Putamen (tissue), 1 donor: ENCODE results near the gene BRSK1.
A peak's percentile ranks its signal among the peaks of the same experiment; 100 is the strongest.
"Not testable (repeated sequence)": the region's sequence is repeated elsewhere in the genome, so short reads cannot be mapped to it uniquely, and the experiment has no call there.

Experiments
- DNase-seq: peaks from one replicate; pipeline ENCODE4 v3.0.0-alpha.2; 2016; ENCODE audit warnings: low spot score

The BRSK1 gene

DNA sequence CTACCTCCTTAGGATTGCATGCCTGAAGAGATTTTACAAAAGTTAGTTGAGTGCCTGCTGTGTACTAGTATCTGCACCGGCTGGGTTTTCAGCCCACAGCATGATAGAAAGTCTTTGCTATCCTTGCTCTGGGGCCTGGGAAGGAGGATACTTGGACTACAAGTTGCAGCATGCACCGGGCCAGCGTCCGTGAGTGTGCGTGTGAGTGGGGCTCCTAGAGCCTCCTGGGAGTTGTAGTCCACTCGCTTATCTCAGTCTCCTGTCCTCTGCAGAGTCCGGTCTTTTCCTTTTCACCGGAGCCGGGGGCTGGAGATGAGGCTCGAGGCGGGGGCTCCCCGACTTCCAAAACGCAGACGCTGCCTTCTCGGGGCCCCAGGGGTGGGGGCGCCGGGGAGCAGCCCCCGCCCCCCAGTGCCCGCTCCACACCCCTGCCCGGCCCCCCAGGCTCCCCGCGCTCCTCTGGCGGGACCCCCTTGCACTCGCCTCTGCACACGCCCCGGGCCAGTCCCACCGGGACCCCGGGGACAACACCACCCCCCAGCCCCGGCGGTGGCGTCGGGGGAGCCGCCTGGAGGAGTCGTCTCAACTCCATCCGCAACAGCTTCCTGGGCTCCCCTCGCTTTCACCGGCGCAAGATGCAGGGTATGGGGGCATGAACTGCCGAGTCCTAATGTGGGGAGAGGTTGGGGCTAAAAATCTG, 20.6 kb downstream of the BRSK1 start:
- DNase-seq = no peak

DNA sequence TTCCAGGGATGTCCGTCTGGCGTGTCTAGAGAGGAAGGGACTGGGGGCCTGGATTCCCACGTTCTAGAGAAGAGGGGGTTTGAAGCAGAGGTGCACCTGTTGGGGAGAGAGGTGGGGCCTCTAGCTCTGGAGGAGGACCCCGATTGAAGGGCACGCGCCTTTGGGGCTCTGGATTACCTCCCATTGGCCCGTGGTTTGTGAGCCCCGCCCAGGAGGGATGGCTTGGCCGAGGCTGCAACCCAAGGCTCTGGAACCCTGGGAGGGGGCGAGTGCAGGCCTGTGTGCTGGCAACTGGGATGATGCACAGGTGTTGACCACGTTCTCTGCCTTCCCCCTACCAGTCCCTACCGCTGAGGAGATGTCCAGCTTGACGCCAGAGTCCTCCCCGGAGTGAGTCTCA, 21.2 kb downstream of the BRSK1 start:
- no peak for DNase-seq

DNA sequence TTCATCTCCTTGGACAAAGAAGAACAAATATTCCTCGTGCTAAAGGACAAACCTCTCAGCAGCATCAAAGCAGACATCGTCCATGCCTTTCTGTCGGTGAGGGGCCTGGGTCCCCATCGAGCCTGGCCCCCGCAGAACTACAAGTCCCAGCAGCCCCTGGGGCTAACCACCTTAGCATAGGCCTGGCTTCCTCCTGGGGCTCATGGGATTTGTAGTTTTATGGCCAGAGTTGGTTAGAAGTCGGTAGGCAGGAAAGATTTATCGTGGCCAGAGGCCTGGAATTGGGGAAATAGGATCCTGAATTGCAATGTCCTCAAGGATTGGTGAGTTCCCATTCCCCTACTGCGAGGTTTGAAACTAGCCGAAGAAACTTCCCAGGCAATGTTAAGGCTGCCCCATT, 21.7 kb downstream of the BRSK1 start:
- DNase-seq = no peak

DNA sequence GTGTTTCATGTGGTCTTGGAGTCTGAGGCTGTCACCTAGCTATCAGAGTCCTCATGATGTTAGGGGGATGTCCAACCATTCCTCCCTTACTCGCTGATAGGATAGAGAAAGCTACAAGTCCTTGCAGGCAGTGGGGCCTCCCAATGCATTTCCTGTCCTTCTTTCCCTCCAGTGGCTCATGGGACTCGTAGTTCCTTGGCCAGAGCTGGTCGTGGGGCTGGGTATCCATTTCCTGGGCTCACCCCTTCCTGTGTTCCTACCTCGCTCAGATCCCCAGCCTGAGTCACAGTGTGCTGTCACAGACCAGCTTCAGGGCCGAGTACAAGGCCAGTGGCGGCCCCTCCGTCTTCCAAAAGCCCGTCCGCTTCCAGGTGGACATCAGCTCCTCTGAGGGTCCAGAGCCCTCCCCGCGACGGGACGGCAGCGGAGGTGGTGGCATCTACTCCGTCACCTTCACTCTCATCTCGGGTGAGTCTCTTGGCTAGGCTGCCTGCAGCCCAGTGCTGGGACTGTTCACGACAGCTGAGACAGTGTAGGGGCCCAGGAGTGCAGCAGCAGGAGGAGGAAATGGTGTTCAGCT, 22.3 kb downstream of the BRSK1 start:
- no peak for DNase-seq

DNA sequence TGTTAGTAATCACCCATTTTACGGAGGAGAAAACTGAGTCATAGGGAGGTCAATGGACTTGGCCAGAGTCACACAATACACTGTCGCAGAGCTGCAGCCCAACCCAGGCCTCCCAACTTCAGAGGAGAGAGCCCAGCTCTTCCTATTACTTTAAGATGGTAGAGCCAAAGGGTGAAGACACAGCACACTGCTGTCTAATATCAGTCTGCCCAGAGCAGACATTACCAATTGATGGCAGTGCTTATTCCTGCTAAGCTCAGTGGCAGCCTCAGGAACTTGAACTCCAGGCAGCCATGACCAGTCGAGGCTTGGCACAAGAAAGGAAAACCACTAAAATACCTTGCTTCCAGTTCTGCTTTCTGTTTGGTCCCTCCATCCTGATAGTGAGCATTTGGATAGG, 22.9 kb downstream of the BRSK1 start:
- no peak for DNase-seq

DNA sequence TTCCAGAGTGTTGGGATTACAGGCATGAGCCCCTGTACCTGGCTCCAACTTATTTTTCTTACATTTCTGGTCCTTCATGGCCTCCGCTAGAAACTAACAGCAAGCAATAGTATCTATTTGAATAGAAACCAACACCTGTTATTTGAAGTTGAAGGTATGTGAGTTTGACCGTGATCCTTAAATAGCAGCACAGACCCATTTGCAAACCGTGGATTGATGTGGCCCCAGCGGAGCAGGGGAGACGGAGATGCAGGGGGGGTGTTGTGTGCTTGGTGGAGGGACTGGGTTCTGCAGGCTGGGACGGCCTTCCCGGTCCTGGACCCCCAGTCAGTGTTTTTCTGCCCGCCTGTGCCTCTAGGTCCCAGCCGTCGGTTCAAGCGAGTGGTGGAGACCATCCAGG, 24.5 kb downstream of the BRSK1 start:
- DNase-seq = no peak

DNA sequence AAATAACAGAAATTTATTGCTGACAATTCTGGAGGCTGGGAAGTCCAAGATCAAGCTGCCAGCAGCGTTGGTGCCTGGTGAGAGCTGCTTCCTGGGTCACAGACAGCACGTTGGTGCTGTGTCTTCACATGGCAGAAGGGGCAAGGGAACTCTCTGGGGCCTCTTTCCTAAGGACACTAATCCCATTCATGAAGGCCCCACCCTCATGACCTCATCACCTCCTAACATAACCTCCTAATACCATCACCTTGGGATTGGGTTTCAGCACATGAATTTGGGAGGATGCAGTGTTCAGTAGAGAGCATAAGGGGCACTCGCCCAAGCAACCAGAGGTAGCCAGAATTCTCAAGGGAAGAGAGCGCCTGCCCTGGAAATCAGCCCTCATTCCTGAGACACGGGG, 25.7 kb downstream of the BRSK1 start:
- DNase-seq = no peak

DNA sequence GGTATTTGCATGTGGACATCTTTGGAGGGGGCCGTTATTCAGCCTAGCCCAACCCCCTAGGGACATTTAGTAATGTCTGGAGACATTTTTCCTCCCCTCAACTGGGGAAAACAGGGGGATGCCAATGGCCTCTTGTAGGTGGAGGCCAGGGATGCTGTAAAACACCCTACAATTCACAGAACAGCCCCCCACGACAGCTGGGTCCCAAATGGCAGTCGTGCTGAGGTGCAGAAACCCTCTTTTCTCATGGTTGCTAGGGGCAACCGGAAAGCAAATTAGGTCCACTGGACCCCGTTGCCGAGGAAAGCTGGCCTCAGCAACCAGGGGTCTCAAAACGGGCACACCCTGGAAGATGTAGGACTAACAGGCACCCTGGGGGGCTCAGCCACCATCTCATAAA, 26.7 kb downstream of the BRSK1 start:
- no peak for DNase-seq

DNA sequence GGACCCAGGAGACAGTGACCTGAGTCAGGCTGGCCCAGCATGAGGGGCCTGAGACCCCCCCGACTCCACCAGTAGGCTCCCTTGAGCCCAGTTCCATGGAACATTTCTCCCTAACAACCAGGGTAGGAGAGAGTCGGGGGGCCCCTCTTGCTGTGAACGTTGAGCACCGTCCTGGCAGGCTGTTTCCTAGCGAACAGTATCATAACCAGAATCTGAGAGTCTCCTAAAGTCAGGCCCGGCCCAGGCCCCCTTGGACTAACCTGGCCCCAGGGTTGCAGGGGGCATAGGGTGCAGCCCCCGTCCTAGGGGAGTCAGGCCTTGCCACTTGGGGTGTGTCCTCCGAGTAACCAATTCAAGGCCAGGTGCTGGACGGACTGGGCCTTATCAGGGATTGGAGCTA, 27.6 kb downstream of the BRSK1 start:
- DNase-seq = no peak

DNA sequence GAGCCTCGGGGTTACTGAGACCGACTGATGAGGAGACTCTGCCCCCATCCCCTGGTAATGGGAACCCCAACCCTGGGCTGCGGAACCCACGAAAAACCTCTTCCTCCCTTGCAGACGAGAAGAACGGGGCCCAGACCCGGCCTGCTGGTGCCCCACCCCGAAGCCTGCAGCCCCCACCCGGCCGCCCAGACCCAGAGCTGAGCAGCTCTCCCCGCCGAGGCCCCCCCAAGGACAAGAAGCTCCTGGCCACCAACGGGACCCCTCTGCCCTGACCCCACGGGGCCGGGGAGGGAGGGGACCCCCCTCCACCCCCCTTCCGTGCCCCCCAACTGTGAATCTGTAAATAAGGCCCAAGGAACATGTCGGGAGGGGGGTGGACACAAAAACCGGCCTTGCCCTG, 28.0 kb downstream of the BRSK1 start:
- DNase-seq = no peak

DNA sequence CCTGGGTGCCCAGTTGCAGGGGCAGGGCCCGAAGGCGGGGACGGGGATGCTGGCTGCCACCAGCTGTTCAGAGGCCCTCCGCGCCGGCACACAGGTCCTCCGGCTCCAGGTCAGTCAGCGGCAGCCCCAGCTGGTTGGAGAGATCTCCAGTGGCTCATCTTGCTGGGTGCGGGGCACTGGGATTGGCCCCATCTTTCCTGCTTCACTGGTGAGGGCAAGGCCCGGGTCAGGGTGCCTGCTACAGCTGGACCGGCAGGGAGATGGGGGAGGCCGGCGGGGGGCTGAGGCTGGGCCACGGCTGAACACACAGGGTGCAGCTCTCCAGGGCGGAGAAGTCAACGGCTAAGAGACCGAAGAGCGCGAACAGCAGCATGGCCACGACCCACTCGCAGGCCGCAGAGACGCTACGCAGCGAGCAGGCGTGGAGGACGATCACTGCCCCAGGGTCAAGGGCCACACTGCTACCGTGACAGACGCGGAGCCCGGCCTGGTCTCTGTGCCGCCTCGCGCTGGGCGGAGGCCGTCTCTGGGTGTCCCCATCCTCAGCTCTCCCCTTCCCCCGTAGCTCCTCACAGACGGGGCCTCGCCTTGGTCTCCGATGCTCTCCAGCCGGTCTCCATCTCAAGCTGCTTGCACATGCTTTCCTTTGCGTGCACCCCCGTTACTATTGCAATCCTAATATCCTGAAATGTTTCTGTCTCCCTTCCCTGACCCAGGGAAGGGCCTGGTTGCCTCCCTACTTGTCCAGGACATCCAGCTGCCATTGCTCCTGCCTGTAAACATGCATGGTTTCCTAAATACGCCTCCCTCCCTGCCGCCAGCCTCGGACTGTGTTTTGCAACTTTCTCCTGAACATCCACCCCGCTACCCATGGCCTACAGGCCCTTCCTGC, 29.1 kb downstream of the BRSK1 start:
- no peak for DNase-seq

DNA sequence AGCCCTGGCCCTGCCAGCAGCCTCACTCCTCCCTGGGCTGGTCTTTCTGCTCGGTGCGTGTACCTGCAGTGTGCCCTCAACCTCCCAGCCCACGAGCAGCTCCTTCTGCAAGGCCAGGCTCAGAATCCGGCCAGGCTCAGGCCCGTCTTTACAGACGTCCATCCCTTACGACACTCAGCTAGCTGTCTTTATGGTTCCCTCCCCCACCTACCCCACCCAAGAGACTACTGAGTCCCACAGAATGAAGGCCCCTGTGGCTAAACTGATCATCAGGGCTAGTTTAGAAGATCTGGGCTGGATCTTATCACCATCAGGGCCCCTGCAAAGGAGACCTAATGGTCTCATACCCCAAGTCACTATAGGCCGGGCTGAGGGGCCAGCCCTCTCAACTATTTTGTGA, 30.6 kb downstream of the BRSK1 start:
- no peak for DNase-seq

DNA sequence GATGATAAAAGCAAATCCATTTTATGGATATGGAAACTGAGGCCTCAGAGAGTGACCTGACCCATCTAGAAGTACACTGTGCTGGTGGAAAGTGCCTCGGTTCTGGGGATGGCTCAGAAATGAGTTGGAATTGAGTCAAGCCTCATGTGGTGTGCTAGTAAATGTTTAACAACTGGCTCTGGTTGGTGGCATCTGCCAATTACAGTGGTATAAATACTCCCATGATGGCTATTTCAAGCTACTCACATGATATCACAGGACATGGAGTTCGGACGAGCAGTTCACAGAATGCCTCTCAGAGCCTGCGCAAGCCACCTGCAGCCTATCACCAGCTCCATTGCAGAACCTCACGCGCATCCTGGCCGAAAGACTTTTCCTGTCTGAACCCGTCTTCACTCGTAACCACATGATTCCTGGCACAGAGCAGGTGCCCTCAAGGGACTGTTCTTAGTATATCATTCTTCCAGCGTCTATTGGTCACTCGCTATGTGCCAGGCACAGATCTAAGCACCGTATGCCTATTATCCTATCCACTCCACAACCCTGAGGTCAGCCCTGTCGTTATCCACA, 32.2 kb downstream of the BRSK1 start:
- DNase-seq = no peak

DNA sequence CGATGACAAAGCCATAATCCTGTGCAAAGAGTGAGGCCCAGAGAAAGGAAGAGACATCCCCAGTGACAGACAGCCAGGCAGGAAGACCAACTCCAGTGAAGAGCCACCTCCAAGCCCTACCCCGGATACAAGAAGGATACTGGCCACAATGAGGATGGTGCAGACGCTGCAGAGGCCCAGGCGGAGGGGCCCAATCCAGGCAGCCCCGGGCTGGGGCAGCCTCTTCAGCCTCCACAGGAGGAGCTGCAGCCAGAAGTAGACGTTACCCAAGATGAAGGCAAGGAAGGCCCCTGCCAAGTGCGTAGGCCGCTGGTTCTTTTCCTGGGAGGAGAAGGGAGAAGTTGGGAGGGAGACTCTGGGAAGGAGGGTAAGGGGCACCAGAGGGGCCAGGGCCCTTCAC, 32.8 kb downstream of the BRSK1 start:
- no peak for DNase-seq

DNA sequence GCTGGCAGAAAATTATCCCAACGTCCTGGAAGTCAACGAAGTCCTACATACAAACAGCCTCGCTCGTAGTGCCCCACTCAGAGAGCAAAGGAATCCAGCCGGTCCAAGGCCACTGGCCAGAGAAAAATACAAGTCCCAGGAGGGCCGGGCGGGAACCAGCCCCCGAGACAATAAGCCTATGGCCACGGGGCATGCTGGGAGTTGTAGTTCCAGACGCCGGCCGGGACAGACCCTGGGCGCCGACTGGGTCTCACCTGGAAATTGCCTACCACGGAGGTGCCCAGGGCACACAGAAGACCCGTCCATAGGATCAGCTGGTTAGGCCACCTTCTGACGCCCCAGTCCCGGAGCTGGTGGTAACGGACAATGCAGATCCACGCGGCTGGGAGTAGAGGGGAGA, 36.0 kb downstream of the BRSK1 start:
- DNase-seq = peak; percentile 27

DNA sequence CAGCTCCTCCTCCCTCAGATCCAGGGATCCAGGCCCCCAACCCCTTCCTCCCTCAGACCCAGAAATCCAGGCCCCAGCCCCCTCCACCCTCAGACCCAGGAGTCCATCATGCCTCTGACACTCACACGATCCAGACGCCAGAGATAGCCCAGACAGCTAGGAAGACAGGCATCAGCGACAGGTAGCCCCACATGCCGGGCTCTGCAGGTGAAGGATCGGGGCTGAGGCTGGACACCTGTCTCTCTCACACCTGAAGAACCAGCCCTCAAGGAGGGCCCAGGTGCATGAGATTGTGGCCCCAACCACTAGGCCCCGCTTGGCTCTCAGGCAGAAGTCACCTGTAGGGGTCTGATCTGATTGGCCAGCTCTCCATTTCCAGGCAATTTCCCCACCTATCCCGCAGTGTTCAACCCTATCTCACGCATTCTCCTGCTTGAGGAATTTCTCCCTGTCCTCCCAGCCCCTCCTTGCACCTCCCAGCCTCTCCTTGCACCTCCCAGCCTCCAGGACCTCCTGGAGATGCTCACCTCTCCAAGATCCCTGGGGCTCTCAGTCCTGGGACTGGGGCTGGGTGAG, 37.1 kb downstream of the BRSK1 start:
- no peak for DNase-seq

DNA sequence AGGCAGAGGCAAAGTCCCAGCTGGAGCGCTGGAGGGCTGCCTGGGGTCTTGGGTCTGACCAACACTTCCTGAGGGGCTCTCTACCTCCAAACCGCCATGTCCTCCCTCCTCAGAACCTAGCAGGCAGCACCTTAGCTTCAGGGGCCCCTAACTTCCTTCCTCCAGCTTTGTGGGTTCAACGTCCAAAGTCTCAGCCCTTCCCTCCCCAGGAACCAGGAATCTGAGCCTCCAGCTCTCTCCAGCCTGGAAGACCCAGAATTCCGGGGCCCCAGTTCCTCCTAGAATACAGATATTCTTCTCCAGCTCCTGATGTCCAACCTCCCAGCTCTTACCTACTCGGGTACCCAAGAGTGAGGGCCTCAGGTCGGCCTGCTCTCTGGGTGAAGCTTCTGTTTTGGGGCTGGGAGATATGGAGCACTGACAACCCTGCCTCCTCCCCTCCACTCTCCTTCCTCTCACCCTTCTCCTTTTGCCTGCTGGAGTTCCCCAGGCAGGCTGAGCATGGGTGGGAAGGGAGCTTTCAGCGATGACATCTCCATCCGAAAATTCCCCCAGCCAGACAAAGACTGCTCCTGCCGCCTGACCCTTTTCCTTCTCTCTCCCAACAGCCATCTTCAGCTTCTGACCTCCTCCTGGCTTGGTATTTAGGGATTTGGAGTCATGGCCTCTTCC, 37.8 kb downstream of the BRSK1 start:
- no peak for DNase-seq

DNA sequence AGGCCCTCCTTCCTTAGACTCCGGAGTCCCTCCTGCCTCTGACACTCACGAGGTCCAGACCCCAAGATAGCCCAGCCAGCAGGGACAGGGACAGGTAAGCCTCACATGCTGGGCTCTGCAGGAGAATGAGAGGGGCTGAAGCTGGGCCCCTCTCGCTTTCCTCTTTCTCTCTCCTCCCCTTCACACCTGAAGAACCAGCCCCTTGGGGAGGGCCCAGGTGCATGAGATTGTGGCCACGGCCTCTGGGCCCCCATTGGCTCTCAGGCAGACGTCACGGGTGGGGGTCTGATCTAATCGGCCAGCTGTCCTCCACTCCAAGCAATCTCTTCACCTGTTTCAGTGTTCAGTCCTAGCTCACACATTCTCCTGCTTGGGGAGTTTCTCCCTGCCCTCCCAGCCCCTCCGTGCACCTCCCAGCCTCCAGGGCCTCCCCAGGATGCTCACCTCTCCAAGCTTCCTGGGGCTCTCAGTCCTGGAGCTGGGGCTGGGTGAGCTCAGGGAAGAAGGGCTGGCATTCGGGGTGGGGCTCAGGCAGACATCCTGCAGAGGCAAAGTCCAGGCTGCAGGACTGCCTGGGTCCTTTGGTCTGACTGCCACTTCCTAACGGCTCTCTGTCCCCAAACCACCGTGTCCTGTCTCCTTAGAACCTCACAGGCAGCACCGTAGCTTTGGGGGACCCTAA, 38.5 kb downstream of the BRSK1 start:
- DNase-seq = no peak

DNA sequence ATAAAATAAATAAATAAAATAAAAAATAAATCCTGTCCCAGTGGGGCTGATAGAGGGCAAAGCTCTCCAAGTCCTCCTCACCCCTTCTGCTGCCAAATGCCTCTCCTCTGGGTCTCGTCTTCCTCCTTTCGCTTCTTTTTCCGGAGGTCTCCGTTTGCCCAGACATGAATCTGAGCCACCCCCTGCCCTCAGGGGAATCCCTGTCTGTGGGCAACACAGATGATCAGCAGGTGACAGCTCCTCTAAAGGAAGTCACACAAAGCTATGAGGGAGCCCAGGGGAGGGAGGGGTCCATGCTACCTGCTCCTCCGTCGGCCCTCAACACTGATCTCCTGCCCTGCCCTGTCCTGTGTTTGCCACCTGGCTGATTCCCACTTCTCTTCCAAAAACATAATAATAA, 40.9 kb downstream of the BRSK1 start:
- DNase-seq = no peak

DNA sequence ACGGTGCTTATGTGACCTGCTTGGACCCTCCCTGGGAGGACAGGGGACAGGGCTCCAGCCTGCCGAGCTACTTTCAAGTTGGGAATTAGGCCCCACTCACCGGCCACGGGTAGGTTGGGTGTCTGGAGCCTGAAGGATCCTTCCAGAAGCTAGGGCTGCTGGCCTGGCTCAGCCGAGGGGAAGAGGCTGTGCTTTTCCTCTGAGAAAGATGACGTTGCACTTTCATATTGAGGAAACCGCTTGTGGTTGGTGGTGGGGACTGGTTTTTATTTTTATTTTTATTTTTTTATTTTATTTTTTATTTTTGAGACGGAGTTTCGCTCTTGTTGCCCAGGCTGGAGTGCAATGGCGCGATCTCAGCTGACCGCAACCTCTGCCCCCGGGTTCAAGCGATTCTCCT, 41.4 kb downstream of the BRSK1 start, which contains the start of gene TMEM150B:
TMEM150B (minus strand) TSS at position 170 of the 400 bp plus-strand sequence. CDS start 4,305 bp downstream, outside the sequence.
- DNase-seq = no peak

DNA sequence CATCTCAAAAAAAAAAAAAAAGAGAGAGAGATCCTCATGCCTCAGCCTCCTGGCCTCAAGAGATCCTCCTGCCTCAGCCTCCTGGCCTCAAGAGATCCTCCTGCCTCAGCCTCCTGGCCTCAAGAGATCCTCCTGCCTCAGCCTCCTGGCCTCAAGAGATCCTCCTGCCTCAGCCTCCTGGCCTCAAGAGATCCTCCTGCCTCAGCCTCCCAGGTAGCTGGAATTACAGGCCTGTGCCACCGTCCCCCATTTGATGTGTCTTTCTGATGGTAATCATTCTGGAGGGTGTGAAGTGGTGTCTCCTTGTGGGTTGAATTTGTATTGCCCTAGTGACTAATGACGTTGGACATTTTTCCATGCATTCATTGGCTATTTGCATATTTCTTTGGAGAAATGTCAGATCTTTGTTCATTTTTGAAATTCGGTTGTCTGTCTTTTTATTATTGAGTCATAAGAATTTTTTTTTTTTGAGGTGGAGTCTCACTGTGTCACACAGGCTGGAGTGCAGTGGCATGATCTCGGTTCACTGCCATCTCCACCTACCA, 45.0 kb downstream of the BRSK1 start:
- not testable (repeated sequence) for DNase-seq
